H1 (cell line): Measurements from ENCODE around the gene PCGF3. TPM values are rescaled to one million over a fixed set of nuclear protein-coding genes. Genes with fewer than 3 reads are reported as not detected.

Experiments
- CTCF ChIA-PET: fragments of 300-600 bp; sonication (Branson Sonifier 250); formaldehyde crosslinking; loops from one replicate; lab custom pipeline; 2021; ENCODE audit not compliant: partially characterized antibody; lab: Charles Lee
- POLR2A ChIA-PET: fragments of 300-600 bp; sonication (Branson Sonifier 250); formaldehyde crosslinking; loops from one replicate; lab custom pipeline; 2021; ENCODE audit warnings: inconsistent platforms; ENCODE audit not compliant: partially characterized antibody; lab: Charles Lee
- DNase-seq, 2 experiments: peaks; one replicate each; pipeline versions ENCODE4 v3.0.0 to v3.0.0-alpha.2; 2010 to 2022; ENCODE audit warnings: low spot score in 2 of 2, low read depth in 1 of 2, mixed read lengths in 1 of 2
- FAIRE-seq: peaks from 2 replicates; lab custom pipeline; 2011; peaks lifted over from hg19 to GRCh38; lab: Jason Lieb, UNC
- H2AFZ ChIP-seq: 2 replicates; pipeline ENCODE4 v1.8.1; 2012; ENCODE audit warnings: low read length, inconsistent platforms
- H2AK5ac ChIP-seq: 2 replicates; pipeline ENCODE4 v1.6.1; 2013; ENCODE audit warnings: low read depth, low read length
- H2BK120ac ChIP-seq: replicated peaks from 2 replicates; pipeline ENCODE3; 2013; ENCODE audit warnings: low read depth, low read length, inconsistent platforms
- H2BK12ac ChIP-seq: 2 replicates; pipeline ENCODE4 v1.6.1; 2013; ENCODE audit warnings: low read depth, low read length
- H2BK15ac ChIP-seq: 2 replicates; pipeline ENCODE4 v1.6.1; 2013; ENCODE audit warnings: low read length
- H2BK20ac ChIP-seq: 2 replicates; pipeline ENCODE4 v1.6.1; 2013; ENCODE audit warnings: low read length
- H2BK5ac ChIP-seq: 2 replicates; pipeline ENCODE4 v1.6.1; 2013; ENCODE audit warnings: low read depth, low read length
- H3K14ac ChIP-seq: 2 replicates; pipeline ENCODE4 v1.6.1; 2013; ENCODE audit warnings: inconsistent platforms; ENCODE audit not compliant: insufficient read length
- H3K18ac ChIP-seq: 2 replicates; pipeline ENCODE4 v1.6.1; 2013; ENCODE audit warnings: low read length; ENCODE audit errors: extremely low read depth
- H3K23ac ChIP-seq: 2 replicates; pipeline ENCODE4 v1.6.1; 2013; ENCODE audit warnings: inconsistent platforms; ENCODE audit not compliant: insufficient read length
- H3K23me2 ChIP-seq: 2 replicates; pipeline ENCODE4 v1.6.1; 2013; ENCODE audit warnings: low read depth, low read length
- H3K27ac ChIP-seq: 2 replicates; pipeline ENCODE4 v1.6.1; 2011; ENCODE audit warnings: low read depth, low read length, inconsistent platforms
- H3K27me3 ChIP-seq, 4 experiments: replicated peaks in 1 of 4; 1 replicate in 1 of 4; 2 replicates in 3 of 4; pipeline versions ENCODE4 v1.6.1 to v1.8.1; 2011 to 2013; ENCODE audit warnings: low read length in 3 of 4, mild to moderate bottlenecking in 3 of 4, inconsistent platforms in 2 of 4, mixed read lengths in 2 of 4, moderate library complexity in 1 of 4; ENCODE audit not compliant: control insufficient read depth in 3 of 4, insufficient read depth in 3 of 4; ENCODE audit errors: extremely low read depth in 1 of 4
- H3K36me3 ChIP-seq, 4 experiments: 2 replicates each; pipeline versions ENCODE4 v1.6.1 to v1.8.1; 2011 to 2013; ENCODE audit warnings: mild to moderate bottlenecking in 4 of 4, low read length in 3 of 4, moderate library complexity in 2 of 4, control low read depth in 1 of 4, inconsistent platforms in 1 of 4; ENCODE audit not compliant: insufficient read depth in 4 of 4, control insufficient read depth in 2 of 4
- H3K4ac ChIP-seq: replicated peaks from 2 replicates; pipeline ENCODE3; 2013; ENCODE audit warnings: low read length, low read depth, mixed read lengths, inconsistent platforms; ENCODE audit not compliant: insufficient read length
- H3K4me1 ChIP-seq, 4 experiments: replicated peaks in 1 of 4; 1 replicate in 1 of 4; 2 replicates in 3 of 4; pipeline versions ENCODE4 v1.6.1 to v1.8.1; 2011 to 2013; ENCODE audit warnings: low read length in 3 of 4, inconsistent platforms in 2 of 4, mixed read lengths in 1 of 4; ENCODE audit not compliant: insufficient read depth in 4 of 4, control insufficient read depth in 3 of 4
- H3K4me2 ChIP-seq, 2 experiments: 2 replicates each; pipeline versions ENCODE4 v1.6.1 to v1.8.1; 2011 to 2013; ENCODE audit warnings: low read depth in 2 of 2, low read length in 2 of 2, control low read depth in 1 of 2, inconsistent platforms in 1 of 2, mild to moderate bottlenecking in 1 of 2; ENCODE audit not compliant: insufficient read depth in 1 of 2
- H3K4me3 ChIP-seq, 4 experiments: fragments of 200-600, 300-600 bp in 1 of 4; sonication (generic), shearing (Covaris generic), sonication (Bioruptor Twin) in 1 of 4; 2 replicates each; pipeline versions ENCODE4 v1.5.1 to v1.8.1; 2011 to 2016; ENCODE audit warnings: low read length in 4 of 4, low read depth in 3 of 4, control low read depth in 2 of 4, inconsistent platforms in 2 of 4, mild to moderate bottlenecking in 2 of 4, mixed read lengths in 1 of 4, moderate library complexity in 1 of 4; ENCODE audit not compliant: insufficient read depth in 2 of 4; ENCODE audit errors: extremely low read depth in 1 of 4
- H3K56ac ChIP-seq: replicated peaks from 2 replicates; pipeline ENCODE3; 2013; ENCODE audit warnings: low read depth, mild to moderate bottlenecking, mixed read lengths, low read length, inconsistent platforms; ENCODE audit not compliant: insufficient read length
- H3K79me1 ChIP-seq: 2 replicates; pipeline ENCODE4 v1.6.1; 2013; ENCODE audit warnings: low read depth, low read length, control low read depth
- H3K79me2 ChIP-seq, 2 experiments: 2 replicates each; pipeline versions ENCODE4 v1.6.1 to v1.8.1; 2012 to 2013; ENCODE audit warnings: low read length in 2 of 2, mild to moderate bottlenecking in 2 of 2, inconsistent platforms in 1 of 2; ENCODE audit not compliant: insufficient read depth in 2 of 2, control insufficient read depth in 1 of 2
- H3K9ac ChIP-seq, 4 experiments: replicated peaks in 1 of 4; 1 replicate in 1 of 4; 2 replicates in 3 of 4; pipeline versions ENCODE4 v1.6.1 to v1.8.1; 2011 to 2013; ENCODE audit warnings: low read depth in 3 of 4, low read length in 3 of 4, control low read depth in 2 of 4, mild to moderate bottlenecking in 2 of 4, moderate library complexity in 2 of 4, inconsistent platforms in 1 of 4; ENCODE audit errors: extremely low read depth in 1 of 4
- H3K9me3 ChIP-seq, 2 experiments: 2 replicates each; pipeline versions ENCODE4 v1.6.1 to v1.8.1; 2012 to 2013; ENCODE audit warnings: mild to moderate bottlenecking in 2 of 2, moderate library complexity in 2 of 2, control low read depth in 1 of 2, inconsistent platforms in 1 of 2, low read depth in 1 of 2, low read length in 1 of 2, mixed read lengths in 1 of 2; ENCODE audit not compliant: insufficient read depth in 2 of 2
- H4K20me1 ChIP-seq, 2 experiments: replicated peaks in 1 of 2; 2 replicates each; pipeline versions ENCODE3 to v1.8.1; 2011 to 2013; ENCODE audit warnings: inconsistent platforms in 2 of 2, low read length in 2 of 2, mild to moderate bottlenecking in 1 of 2; ENCODE audit not compliant: insufficient read depth in 2 of 2, control insufficient read depth in 1 of 2
- H4K5ac ChIP-seq: 2 replicates; pipeline ENCODE4 v1.6.1; 2013; ENCODE audit warnings: low read length, low read depth, mixed read lengths, inconsistent platforms; ENCODE audit not compliant: insufficient read length
- H4K8ac ChIP-seq: 2 replicates; pipeline ENCODE4 v1.8.0; 2013; ENCODE audit warnings: mild to moderate bottlenecking, moderate library complexity, low read length, inconsistent platforms; ENCODE audit not compliant: insufficient read depth; ENCODE audit errors: extremely low read depth
- H4K91ac ChIP-seq: replicated peaks from 2 replicates; pipeline ENCODE3; 2013; ENCODE audit warnings: low read length, mixed read lengths, inconsistent platforms; ENCODE audit not compliant: insufficient read length
- ASH2L ChIP-seq: fragments of 200-600, 300-600 bp; sonication (generic); IDR thresholded peaks from one replicate; pipeline ENCODE4 v1.7.1; 2017; ENCODE audit warnings: low read length
- E2F6 ChIP-seq: IDR thresholded peaks from 2 replicates; pipeline ENCODE4 v1.6.1; 2012; ENCODE audit warnings: inconsistent platforms
- MAFK ChIP-seq: IDR thresholded peaks from 2 replicates; pipeline ENCODE4 v1.6.1; 2012; ENCODE audit warnings: low read depth, mild to moderate bottlenecking, improper control_type of control experiment, low read length
- RNF2 ChIP-seq: fragments of 200-900, 300-1000 bp; sonication (generic); IDR thresholded peaks from 2 replicates; pipeline ENCODE4 v1.7.1; 2016; ENCODE audit warnings: borderline replicate concordance, low read depth, mild to moderate bottlenecking, antibody characterized with exemption, low read length; ENCODE audit not compliant: poor library complexity, severe bottlenecking; ENCODE audit errors: missing control alignments
- WGBS, 2 experiments: shearing (Covaris generic) in 1 of 2; methylation state at CpG; one replicate each; pipeline versions ENCODE4 v1.1.6 to v1.1.7; 2013 to 2015; ENCODE audit warnings: low lambda C conversion rate in 2 of 2, mixed read lengths in 2 of 2, inconsistent platforms in 1 of 2, low coverage in 1 of 2, missing lambda C conversion rate in 1 of 2; ENCODE audit not compliant: insufficient replicate concordance in 2 of 2, insufficient coverage in 1 of 2, insufficient read length in 1 of 2; ENCODE audit errors: extremely low coverage in 1 of 2, missing lambda C conversion rate in 1 of 2; 5-methylcytosine and 5-hydroxymethylcytosine counted together
- polyA plus RNA-seq, 7 experiments: library from polyadenylated mRNA; depleted of rRNA in 3 of 7; stranded (reverse) in 5 of 7; unstranded in 2 of 7; fragments of >200 nt in 5 of 7; fragments of 200-250 nt in 2 of 7; gene quantifications; 1 replicate in 5 of 7; 2 replicates in 1 of 7; 4 replicates in 1 of 7; pipeline versions ENCODE4 v1.2.1 to v1.2.3, GENCODE V29; 2011 to 2013; ENCODE audit warnings: missing spikeins in 2 of 7, mixed read lengths in 2 of 7
- total RNA-seq: library from RNA; stranded (reverse); fragmentation: NEBNext Ultra II Directional; extraction: Animal tissue kit (Norgen Biotek cat#: 25700); gene quantifications from 2 replicates; pipeline ENCODE4 v1.2.1, GENCODE V29; 2021

PCGF3 gene
- total and polyA plus RNA-seq, 2 of the 8 experiments (the other 6 are each of a cell fraction or from before 2014, with no cell fraction given) = 52.7 to 52.9 TPM

GRCh38 chr4:784401-785331, 79.0 kb downstream of the PCGF3 start:
- H3K79me2 ChIP-seq = peaks cover 11 to 17% of the 10 kb centered on the region in 2 experiments; a peak in 3 of 4 replicates
- no peak overlapping the region for H4K5ac ChIP-seq
- ChIA-PET CTCF (interaction anchor here (0.9 to 2.1 kb wide), 2 partner anchors 10 to 909 kb away, joined by 4 to 5 read pairs; no protein-coding TSS in a partner anchor), POLR2A (interaction anchor here (0.8 to 1.3 kb wide), 6 partner anchors 9 to 624 kb away, joined by 3 to 5 read pairs (median 3); no protein-coding TSS in a partner anchor)
- peaks cover 0 to 21% (median 18%) of the 10 kb centered on the region in 4 experiments; a peak in 6 of 7 replicates for H3K4me1 ChIP-seq
- no peak overlapping the region for H2BK120ac ChIP-seq
- H3K27ac ChIP-seq = no peak overlapping the region
- peak overlapping the region in 3 of 4 experiments; percentile 7 to 55 (median 14); a peak in 4 of 8 replicates for H3K4me3 ChIP-seq
- H4K8ac ChIP-seq = peak overlapping the region; percentile 53; the same call in 1 of the 2 replicates
- FAIRE-seq = no peak
- H3K4ac ChIP-seq = no peak overlapping the region
- peak overlapping the region; percentile 88; the same call in 1 of the 2 replicates for H2BK12ac ChIP-seq
- H4K91ac ChIP-seq = no peak overlapping the region
- H2BK5ac ChIP-seq = peak overlapping the region; percentile 52; the same call in 1 of the 2 replicates
- TF ChIP-seq MAFK (no peak), ASH2L (no peak), E2F6 (peak; percentile 31; the same call in 1 of the 2 replicates), RNF2 (peak; percentile 56)
- no peaks in the 10 kb centered on the region for H3K9me3 ChIP-seq
- no peaks in the 10 kb centered on the region; the same call in 1 of the 2 replicates for H3K79me1 ChIP-seq
- H2AFZ ChIP-seq = no peak overlapping the region
- WGBS, 2 experiments = 55% methylated on average over 54 of the region's 57 CpGs; no CpG with 5 or more reads in 1 of the 2 experiments
- H3K14ac ChIP-seq = no peak overlapping the region
- H3K27me3 ChIP-seq = peaks cover 31 to 59% (median 50%) of the 10 kb centered on the region in 4 experiments
- H2AK5ac ChIP-seq = peak overlapping the region; percentile 65; the same call in 1 of the 2 replicates
- H4K20me1 ChIP-seq = peaks cover 5 to 9% of the 10 kb centered on the region in 2 experiments
- H3K18ac ChIP-seq = peak overlapping the region; percentile 83
- H3K23ac ChIP-seq = no peak overlapping the region
- no peak for DNase-seq
- H3K56ac ChIP-seq = no peak overlapping the region
- 0 out of 2 replicates have a peak overlapping the region, but pooled peaks have one; percentile 61 for H2BK20ac ChIP-seq
- H3K36me3 ChIP-seq = peaks cover 0 to 6% (median 0%) of the 10 kb centered on the region in 4 experiments; a peak in 3 of 8 replicates
- H2BK15ac ChIP-seq = peak overlapping the region; percentile 88; the same call in 1 of the 2 replicates
- no peak overlapping the region; a peak in 1 of 7 replicates for H3K9ac ChIP-seq
- peak overlapping the region; percentile 58 to 65 for H3K4me2 ChIP-seq
- H3K23me2 ChIP-seq = peaks cover 11% of the 10 kb centered on the region
